ENCODE results near the gene R3HDML.

The R3HDML gene

GRCh38 chr20:44350567-44350966, 13.7 kb downstream of the R3HDML start:
- Histone ChIP-seq H4K91ac (ENCODE audit: low read depth, low read length) (no peak overlapping the region), H3K9ac (ENCODE audit: low read length) (no peak overlapping the region)

GRCh38 chr20:44354979-44355497, 18.2 kb downstream of the R3HDML start:
- no peak overlapping the region for H4K8ac ChIP-seq (ENCODE audit: low read depth, low read length)
- no peak overlapping the region for H3K4ac ChIP-seq (ENCODE audit: low read depth, low read length)
- no peaks in the 10 kb centered on the region for H3K79me2 ChIP-seq (ENCODE audit: control insufficient read depth, insufficient read depth, low read length, poor library complexity)
- no peak overlapping the region for H4K12ac ChIP-seq (ENCODE audit: low read depth, low read length)
- no CpG with 5 or more reads among the region's 6 CpGs for WGBS (ENCODE audit: extremely low coverage, insufficient coverage, insufficient read length)
- H4K91ac ChIP-seq (ENCODE audit: low read depth, low read length): no peak overlapping the region
- H3K9me3 ChIP-seq (ENCODE audit: insufficient read depth, low read depth, low read length): no peaks in the 10 kb centered on the region
- no peak overlapping the region for H3K14ac ChIP-seq (ENCODE audit: low read length)
- no peak overlapping the region for H3K23ac ChIP-seq (ENCODE audit: low read length)
- H3K4me2 ChIP-seq (ENCODE audit: low read length): no peak overlapping the region
- no peak overlapping the region for H2BK5ac ChIP-seq (ENCODE audit: low read depth, low read length, poor library complexity)
- H3K4me3 ChIP-seq (ENCODE audit: low read depth, low read length): no peak overlapping the region
- DNase-seq: no peak
- no peaks in the 10 kb centered on the region for H3K36me3 ChIP-seq (ENCODE audit: control insufficient read depth in 1 of 2, insufficient read depth in 2 of 2, low read length in 2 of 2)
- H2BK12ac ChIP-seq (ENCODE audit: low read length): no peak overlapping the region
- no peaks in the 10 kb centered on the region for H3K79me1 ChIP-seq (ENCODE audit: low read length)
- no peak overlapping the region for H2AFZ ChIP-seq (ENCODE audit: insufficient read depth, low read length, poor library complexity)
- H2BK120ac ChIP-seq (ENCODE audit: insufficient read depth, low read length, poor library complexity): no peak overlapping the region
- no peak overlapping the region for H3K18ac ChIP-seq (ENCODE audit: low read length)
- no peak overlapping the region for H2AK5ac ChIP-seq (ENCODE audit: low read length)
- H3K27me3 ChIP-seq (ENCODE audit: insufficient read depth, low read length): no peaks in the 10 kb centered on the region
- peaks cover 6% of the 10 kb centered on the region in 2 experiments for H3K4me1 ChIP-seq (ENCODE audit: control insufficient read depth in 1 of 2, insufficient read depth in 2 of 2, low read length in 2 of 2)
- H3K27ac ChIP-seq (ENCODE audit: low read depth, low read length): no peak overlapping the region
- no peak overlapping the region for H3K9ac ChIP-seq (ENCODE audit: low read length)

More at GRCh38 chr20:44350567-44350966, 13.7 kb downstream of the R3HDML start:
- Histone ChIP-seq H4K12ac (ENCODE audit: low read depth, low read length) (no peak overlapping the region), H3K4ac (ENCODE audit: low read depth, low read length) (no peak overlapping the region), H3K36me3 (ENCODE audit: control insufficient read depth in 1 of 2, insufficient read depth in 2 of 2, low read length in 2 of 2) (no peaks in the 10 kb centered on the region), H3K79me2 (ENCODE audit: control insufficient read depth, insufficient read depth, low read length, poor library complexity) (no peaks in the 10 kb centered on the region), H2BK12ac (ENCODE audit: low read length) (no peak overlapping the region), H3K27ac (ENCODE audit: low read depth, low read length) (no peak overlapping the region), H3K4me1 (ENCODE audit: control insufficient read depth in 1 of 2, insufficient read depth in 2 of 2, low read length in 2 of 2) (peaks cover 6% of the 10 kb centered on the region in 2 experiments), H3K23ac (ENCODE audit: low read length) (no peak overlapping the region), H2AFZ (ENCODE audit: insufficient read depth, low read length, poor library complexity) (no peak overlapping the region), H3K4me2 (ENCODE audit: low read length) (no peak overlapping the region), H3K14ac (ENCODE audit: low read length) (no peak overlapping the region), H3K9me3 (ENCODE audit: insufficient read depth, low read depth, low read length) (no peaks in the 10 kb centered on the region), H3K27me3 (ENCODE audit: insufficient read depth, low read length) (no peaks in the 10 kb centered on the region), H3K79me1 (ENCODE audit: low read length) (no peaks in the 10 kb centered on the region), H3K4me3 (ENCODE audit: low read depth, low read length) (no peak overlapping the region), H2BK5ac (ENCODE audit: low read depth, low read length, poor library complexity) (no peak overlapping the region), H4K8ac (ENCODE audit: low read depth, low read length) (no peak overlapping the region), H3K18ac (ENCODE audit: low read length) (no peak overlapping the region), H2AK5ac (ENCODE audit: low read length) (no peak overlapping the region), H2BK120ac (ENCODE audit: insufficient read depth, low read length, poor library complexity) (no peak overlapping the region)
- no peak for DNase-seq
- no CpG with 5 or more reads among the region's 6 CpGs for WGBS (ENCODE audit: extremely low coverage, insufficient coverage, insufficient read length)

GRCh38 chr20:44355498-44356352, 18.9 kb downstream of the R3HDML start, which contains the start of gene HNF4A:
TSS of gene HNF4A (plus strand) at chr20:44355699. CDS start at chr20:44355805, 106 bp downstream.
- Histone ChIP-seq H3K14ac (ENCODE audit: low read length) (no peak within 1 kb of the TSS), H2AK5ac (ENCODE audit: low read length) (no peak within 1 kb of the TSS), H2BK5ac (ENCODE audit: low read depth, low read length, poor library complexity) (no peak within 1 kb of the TSS), H3K27me3 (ENCODE audit: insufficient read depth, low read length) (no peaks in the 10 kb centered on the region), H2BK120ac (ENCODE audit: insufficient read depth, low read length, poor library complexity) (no peak within 1 kb of the TSS), H3K79me2 (ENCODE audit: control insufficient read depth, insufficient read depth, low read length, poor library complexity) (no peaks in the 10 kb centered on the region), H3K9ac (ENCODE audit: low read length) (no peak within 1 kb of the TSS), H3K36me3 (ENCODE audit: control insufficient read depth in 1 of 2, insufficient read depth in 2 of 2, low read length in 2 of 2) (no peaks in the 10 kb centered on the region), H3K79me1 (ENCODE audit: low read length) (no peaks in the 10 kb centered on the region), H3K23ac (ENCODE audit: low read length) (no peak within 1 kb of the TSS), H2AFZ (ENCODE audit: insufficient read depth, low read length, poor library complexity) (no peak within 1 kb of the TSS), H3K4ac (ENCODE audit: low read depth, low read length) (no peak within 1 kb of the TSS), H4K8ac (ENCODE audit: low read depth, low read length) (no peak within 1 kb of the TSS), H4K12ac (ENCODE audit: low read depth, low read length) (no peak within 1 kb of the TSS), H3K18ac (ENCODE audit: low read length) (no peak within 1 kb of the TSS), H4K91ac (ENCODE audit: low read depth, low read length) (no peak within 1 kb of the TSS), H3K4me1 (ENCODE audit: control insufficient read depth in 1 of 2, insufficient read depth in 2 of 2, low read length in 2 of 2) (peaks cover 6% of the 10 kb centered on the region in 2 experiments), H3K4me3 (ENCODE audit: low read depth, low read length) (no peak within 1 kb of the TSS), H3K9me3 (ENCODE audit: insufficient read depth, low read depth, low read length) (no peaks in the 10 kb centered on the region), H3K27ac (ENCODE audit: low read depth, low read length) (no peak within 1 kb of the TSS), H3K4me2 (ENCODE audit: low read length) (no peak within 1 kb of the TSS), H2BK12ac (ENCODE audit: low read length) (no peak within 1 kb of the TSS)
- DNase-seq: no peak
- WGBS (ENCODE audit: extremely low coverage, insufficient coverage, insufficient read length): no CpG with 5 or more reads among the region's 40 CpGs

- no peaks in the 10 kb centered on the region for H3K79me1 ChIP-seq (ENCODE audit: low read length)
Measured at GRCh38 chr20:44356353-44356723, 19.5 kb downstream of the R3HDML start.

More at GRCh38 chr20:44356353-44356723, 19.5 kb downstream of the R3HDML start:
- Histone ChIP-seq H4K8ac (ENCODE audit: low read depth, low read length) (no peak overlapping the region), H3K9me3 (ENCODE audit: insufficient read depth, low read depth, low read length) (no peaks in the 10 kb centered on the region), H2BK12ac (ENCODE audit: low read length) (no peak overlapping the region), H3K4me3 (ENCODE audit: low read depth, low read length) (no peak overlapping the region), H3K23ac (ENCODE audit: low read length) (no peak overlapping the region), H3K4ac (ENCODE audit: low read depth, low read length) (no peak overlapping the region), H3K4me2 (ENCODE audit: low read length) (no peak overlapping the region), H4K91ac (ENCODE audit: low read depth, low read length) (no peak overlapping the region), H2AK5ac (ENCODE audit: low read length) (no peak overlapping the region), H4K12ac (ENCODE audit: low read depth, low read length) (no peak overlapping the region), H3K9ac (ENCODE audit: low read length) (no peak overlapping the region), H2BK120ac (ENCODE audit: insufficient read depth, low read length, poor library complexity) (no peak overlapping the region), H3K4me1 (ENCODE audit: control insufficient read depth in 1 of 2, insufficient read depth in 2 of 2, low read length in 2 of 2) (peaks cover 6% of the 10 kb centered on the region in 2 experiments), H3K36me3 (ENCODE audit: control insufficient read depth in 1 of 2, insufficient read depth in 2 of 2, low read length in 2 of 2) (no peaks in the 10 kb centered on the region), H3K79me2 (ENCODE audit: control insufficient read depth, insufficient read depth, low read length, poor library complexity) (no peaks in the 10 kb centered on the region), H3K27ac (ENCODE audit: low read depth, low read length) (no peak overlapping the region), H2BK5ac (ENCODE audit: low read depth, low read length, poor library complexity) (no peak overlapping the region), H2AFZ (ENCODE audit: insufficient read depth, low read length, poor library complexity) (no peak overlapping the region), H3K18ac (ENCODE audit: low read length) (no peak overlapping the region), H3K14ac (ENCODE audit: low read length) (no peak overlapping the region), H3K27me3 (ENCODE audit: insufficient read depth, low read length) (no peaks in the 10 kb centered on the region)
- no peak for DNase-seq
- no CpG with 5 or more reads among the region's 14 CpGs for WGBS (ENCODE audit: extremely low coverage, insufficient coverage, insufficient read length)
